GM23338 (cell line): ENCODE data around the gene PTGR3.

Source experiments
- CTCF ChIP-seq, 2 experiments: fragments of 200-600 bp in 1 of 2; sonication (generic) in 1 of 2; conservative IDR thresholded peaks; 2 replicates each; pipeline versions ENCODE4 v1.5.1 to v1.6.1; 2016 to 2017; ENCODE audit warnings: antibody characterized with exemption in 2 of 2, low read depth in 2 of 2, mild to moderate bottlenecking in 2 of 2, moderate library complexity in 1 of 2
- EZH2 ChIP-seq: fragments of 200-600 bp; sonication (generic); IDR thresholded peaks from one replicate; pipeline ENCODE4 v1.8.0; 2017; ENCODE audit warnings: antibody characterized with exemption, mild to moderate bottlenecking, low read depth; ENCODE audit not compliant: unreplicated experiment
- EZH2phosphoT487 ChIP-seq: fragments of 200-600 bp; sonication (generic); IDR thresholded peaks from one replicate; pipeline ENCODE4 v1.8.1; 2018; ENCODE audit warnings: antibody characterized with exemption; ENCODE audit not compliant: unreplicated experiment
- JUNB ChIP-seq: IDR thresholded peaks from one replicate; pipeline ENCODE4 v1.6.1; 2016; ENCODE audit warnings: antibody characterized with exemption; ENCODE audit not compliant: unreplicated experiment
- NANOG ChIP-seq: IDR thresholded peaks from 2 replicates; pipeline ENCODE4 v1.6.1; 2016; ENCODE audit warnings: antibody characterized with exemption, borderline replicate concordance
- POLR2AphosphoS5 ChIP-seq: IDR thresholded peaks from 2 replicates; pipeline ENCODE4 v1.6.1; 2016; ENCODE audit warnings: antibody characterized with exemption, low read depth
- REST ChIP-seq: IDR thresholded peaks from one replicate; pipeline ENCODE4 v1.6.1; 2018; ENCODE audit warnings: antibody characterized with exemption; ENCODE audit not compliant: unreplicated experiment
- STAT1 ChIP-seq: IDR thresholded peaks from one replicate; pipeline ENCODE4 v1.6.1; 2016; ENCODE audit warnings: antibody characterized with exemption; ENCODE audit not compliant: unreplicated experiment
- ZNF331 ChIP-seq: fragments of 250-450 bp; sonication (Bioruptor Pico); IDR thresholded peaks from 2 replicates; pipeline ENCODE4 v1.5.0; 2020; ENCODE audit warnings: low read depth, mild to moderate bottlenecking, moderate library complexity

GRCh38 chr18:75234901-75235300 lies 26.0 kb upstream of the PTGR3 start:
- no peak for TF ChIP-seq CTCF (conservative IDR thresholded peaks at IDR 0.05; ENCODE audit: low read depth in 2 of 2)
- no peak for TF ChIP-seq REST
- TF ChIP-seq POLR2AphosphoS5 = no peak
- TF ChIP-seq JUNB = no peak
- TF ChIP-seq NANOG = no peak
- no peak for TF ChIP-seq STAT1
- no peak for TF ChIP-seq EZH2
- no peak for TF ChIP-seq ZNF331 (CRISPR knock-in tag)
- TF ChIP-seq EZH2phosphoT487 = no peak
